HG02938 (cell line): ENCODE measurements around the gene OR10A4.
"Not testable (repeated sequence)": the region's sequence is repeated elsewhere in the genome, so short reads cannot be mapped to it uniquely, and the experiment has no call there.

Experiments
- ATAC-seq: cut with Tn5 transposase; IDR thresholded peaks from one replicate; pipeline ENCODE4 v1.9.1; 2021; ENCODE audit warnings: mild to moderate bottlenecking, moderate library complexity; ENCODE audit not compliant: unreplicated experiment

Gene OR10A4

GRCh38 chr11:6876325-6876724 lies at the start of gene OR10A4:
OR10A4 (plus strand) TSS chr11:6876625; CDS start chr11:6876648, 23 bp downstream.
- ATAC-seq, result no peak

GRCh38 chr11:6828103-6828502 lies 48.3 kb upstream of the OR10A4 start:
- no peak for ATAC-seq

- ATAC-seq, result no peak
Measured at GRCh38 chr11:6833356-6833755, 43.1 kb upstream of the OR10A4 start.

- no peak for ATAC-seq
Measured at GRCh38 chr11:6834021-6834420, 42.4 kb upstream of the OR10A4 start.

GRCh38 chr11:6841694-6842093 lies 34.7 kb upstream of the OR10A4 start:
- no peak for ATAC-seq

- ATAC-seq, result no peak
Measured at GRCh38 chr11:6843670-6844069, 32.8 kb upstream of the OR10A4 start.

GRCh38 chr11:6844356-6844755 lies 32.1 kb upstream of the OR10A4 start:
- no peak for ATAC-seq

GRCh38 chr11:6845383-6845782 lies 31.0 kb upstream of the OR10A4 start, which contains the start of gene OR10A5:
OR10A5 (plus strand) TSS chr11:6845683; CDS start chr11:6845683, 0 bp downstream.
- ATAC-seq, result no peak

GRCh38 chr11:6850526-6850925 lies 25.9 kb upstream of the OR10A4 start:
- no peak for ATAC-seq

GRCh38 chr11:6854801-6855200 lies 21.6 kb upstream of the OR10A4 start:
- ATAC-seq, result not testable (repeated sequence)

- no peak for ATAC-seq
Measured at GRCh38 chr11:6855971-6856541, 20.4 kb upstream of the OR10A4 start.

GRCh38 chr11:6856871-6857270 lies 19.6 kb upstream of the OR10A4 start:
- ATAC-seq, result peak; percentile 96

- no peak for ATAC-seq
Measured at GRCh38 chr11:6862961-6863360, 13.5 kb upstream of the OR10A4 start, which contains the start of gene OR10A2. OR10A2 (plus strand) TSS chr11:6863057; CDS start chr11:6869755, 6,698 bp downstream.

GRCh38 chr11:6864438-6864837 lies 12.0 kb upstream of the OR10A4 start:
- ATAC-seq, result no peak

GRCh38 chr11:6871278-6871677 lies 5.1 kb upstream of the OR10A4 start:
- no peak for ATAC-seq

GRCh38 chr11:6875761-6876160 lies 664 bp upstream of the OR10A4 start:
- no peak for ATAC-seq

GRCh38 chr11:6876914-6877313 lies 489 bp downstream of the OR10A4 start:
- ATAC-seq, result no peak

- no peak for ATAC-seq
Measured at GRCh38 chr11:6882751-6883150, 6.3 kb downstream of the OR10A4 start.

GRCh38 chr11:6887711-6888110 lies 11.3 kb downstream of the OR10A4 start:
- ATAC-seq, result not testable (repeated sequence)

- ATAC-seq, result no peak
Measured at GRCh38 chr11:6888830-6889229, 12.4 kb downstream of the OR10A4 start.

- ATAC-seq, result no peak
Measured at GRCh38 chr11:6889835-6890234, 13.4 kb downstream of the OR10A4 start.

GRCh38 chr11:6892400-6892799 lies 16.0 kb downstream of the OR10A4 start, which contains the start of gene OR2D2:
OR2D2 (minus strand) TSS chr11:6892500; CDS start chr11:6892500, 0 bp downstream.
- no peak for ATAC-seq

- ATAC-seq, result no peak
Measured at GRCh38 chr11:6894097-6894496, 17.7 kb downstream of the OR10A4 start.
